HG03060 (cell line): ENCODE data around the gene NBDY.

Experiments used
- ATAC-seq: cut with Tn5 transposase; IDR thresholded peaks from one replicate; pipeline ENCODE4 v1.9.1; 2021; ENCODE audit warnings: low read depth, moderate number of reproducible peaks; ENCODE audit not compliant: unreplicated experiment

NBDY gene

GRCh38 chrX:56784666-56785065, 55.6 kb downstream of the NBDY start:
- no peak for ATAC-seq

GRCh38 chrX:56785442-56785841, 56.4 kb downstream of the NBDY start:
- ATAC-seq = no peak

- no peak for ATAC-seq
These were observed 58.1 kb downstream of the NBDY start for GRCh38 chrX:56786889-56787733.

- ATAC-seq = no peak
These were observed 58.7 kb downstream of the NBDY start for GRCh38 chrX:56787734-56788152.

- ATAC-seq = no peak
These were observed 59.2 kb downstream of the NBDY start for GRCh38 chrX:56788229-56788628.

- ATAC-seq = no peak
These were observed 59.7 kb downstream of the NBDY start for GRCh38 chrX:56788717-56789122.

- no peak for ATAC-seq
These were observed 60.6 kb downstream of the NBDY start for GRCh38 chrX:56789518-56790070.

GRCh38 chrX:56790778-56791177, 61.7 kb downstream of the NBDY start:
- no peak for ATAC-seq

- no peak for ATAC-seq
These were observed 62.4 kb downstream of the NBDY start for GRCh38 chrX:56791456-56791855.

GRCh38 chrX:56792270-56793111, 63.4 kb downstream of the NBDY start:
- ATAC-seq = no peak

GRCh38 chrX:56793112-56793430, 64.0 kb downstream of the NBDY start:
- no peak for ATAC-seq

GRCh38 chrX:56793521-56794320, 64.7 kb downstream of the NBDY start:
- ATAC-seq = no peak

- ATAC-seq = no peak
These were observed 65.6 kb downstream of the NBDY start for GRCh38 chrX:56794404-56795230.

GRCh38 chrX:56795309-56795868, 66.3 kb downstream of the NBDY start:
- ATAC-seq = no peak

GRCh38 chrX:56796641-56797395, 67.8 kb downstream of the NBDY start:
- no peak for ATAC-seq

GRCh38 chrX:56797574-56798338, 68.7 kb downstream of the NBDY start:
- no peak for ATAC-seq

GRCh38 chrX:56798339-56798711, 69.3 kb downstream of the NBDY start:
- ATAC-seq = no peak
